PFSK-1 (cell line): ENCODE measurements around the gene MCOLN1.

ENCODE experiments used
- POLR2AphosphoS5 ChIP-seq: IDR thresholded peaks from 2 replicates; pipeline ENCODE4 v1.6.1; 2012; ENCODE audit warnings: low read depth, mild to moderate bottlenecking, control low read depth, low read length, moderate library complexity
- SIN3A ChIP-seq: IDR thresholded peaks from 2 replicates; pipeline ENCODE4 v1.6.1; 2012; ENCODE audit warnings: mild to moderate bottlenecking, low read length, moderate library complexity, borderline replicate concordance; ENCODE audit not compliant: insufficient read depth

DNA sequence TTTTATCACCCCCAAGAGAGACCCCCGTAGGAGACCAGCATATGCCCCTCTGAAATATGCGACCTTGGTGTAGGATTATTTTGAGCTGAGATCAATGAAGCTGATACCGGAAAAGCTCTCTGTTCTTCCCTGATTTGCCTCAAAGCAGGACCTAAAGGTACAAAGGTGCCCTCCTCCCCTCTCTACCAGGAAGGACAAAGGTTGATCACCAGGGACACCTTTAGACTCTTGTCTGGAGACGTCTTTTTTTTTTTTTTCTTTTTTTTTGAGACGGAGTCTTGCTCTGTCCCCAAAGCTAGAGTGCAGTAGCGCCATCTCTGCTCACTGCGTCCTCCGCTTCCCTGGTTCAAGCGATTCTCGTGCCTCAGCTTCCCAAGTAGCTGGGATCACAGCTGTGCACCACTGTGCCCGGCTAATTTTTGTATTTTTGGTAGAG, 32.8 kb upstream of the MCOLN1 start:
- TF ChIP-seq SIN3A = no peak
- no peak for TF ChIP-seq POLR2AphosphoS5
